ACC112 (cell line): ENCODE results near the gene KLHL12.
A peak's percentile ranks its signal among the peaks of the same experiment; 100 is the strongest.

Experiments used
- H2AFZ ChIP-seq: fragments of 200-600 bp; sonication (generic); one replicate; pipeline ENCODE4 v1.6.0; 2017; ENCODE audit warnings: antibody characterized with exemption, low read length; ENCODE audit not compliant: unreplicated experiment
- H3K27ac ChIP-seq: fragments of 200-600 bp; sonication (generic); 2 replicates; pipeline ENCODE4 v1.5.1; 2014; ENCODE audit warnings: low read depth, mild to moderate bottlenecking, antibody characterized with exemption, low read length, moderate library complexity
- H3K27me3 ChIP-seq: fragments of 200-600 bp; sonication (generic); 2 replicates; pipeline ENCODE4 v1.6.1; 2014; ENCODE audit warnings: mild to moderate bottlenecking, antibody characterized with exemption, low read length, moderate library complexity, mixed read lengths; ENCODE audit not compliant: insufficient read depth
- H3K36me3 ChIP-seq: fragments of 200-600 bp; sonication (generic); 2 replicates; pipeline ENCODE4 v1.6.1; 2016; ENCODE audit warnings: mild to moderate bottlenecking, antibody characterized with exemption, low read length, moderate library complexity, mixed read lengths; ENCODE audit not compliant: insufficient read depth
- H3K4me1 ChIP-seq: fragments of 200-600 bp; sonication (generic); one replicate; pipeline ENCODE4 v1.6.1; 2016; ENCODE audit warnings: low read length, mixed read lengths; ENCODE audit not compliant: insufficient read depth, unreplicated experiment, control insufficient read depth
- H3K4me3 ChIP-seq: fragments of 200-600 bp; sonication (generic); 2 replicates; pipeline ENCODE4 v1.5.1; 2014; ENCODE audit warnings: mild to moderate bottlenecking, low read depth, low read length
- H3K79me2 ChIP-seq: fragments of 200-600 bp; sonication (generic); one replicate; pipeline ENCODE4 v1.6.0; 2016; ENCODE audit warnings: low read length; ENCODE audit not compliant: control insufficient read depth, unreplicated experiment, insufficient read depth

The KLHL12 gene

GRCh38 chr1:202888221-202888530 is 38.9 kb downstream of the KLHL12 start:
- H3K36me3 ChIP-seq = no peaks in the 10 kb centered on the region
- peaks cover 26% of the 10 kb centered on the region for H3K79me2 ChIP-seq
- no peaks in the 10 kb centered on the region for H3K27me3 ChIP-seq
- peaks cover 13% of the 10 kb centered on the region for H3K4me1 ChIP-seq
- peak overlapping the region; percentile 65 for H3K27ac ChIP-seq
- H2AFZ ChIP-seq = peak overlapping the region; percentile 81
- peak overlapping the region; percentile 94 for H3K4me3 ChIP-seq

DNA sequence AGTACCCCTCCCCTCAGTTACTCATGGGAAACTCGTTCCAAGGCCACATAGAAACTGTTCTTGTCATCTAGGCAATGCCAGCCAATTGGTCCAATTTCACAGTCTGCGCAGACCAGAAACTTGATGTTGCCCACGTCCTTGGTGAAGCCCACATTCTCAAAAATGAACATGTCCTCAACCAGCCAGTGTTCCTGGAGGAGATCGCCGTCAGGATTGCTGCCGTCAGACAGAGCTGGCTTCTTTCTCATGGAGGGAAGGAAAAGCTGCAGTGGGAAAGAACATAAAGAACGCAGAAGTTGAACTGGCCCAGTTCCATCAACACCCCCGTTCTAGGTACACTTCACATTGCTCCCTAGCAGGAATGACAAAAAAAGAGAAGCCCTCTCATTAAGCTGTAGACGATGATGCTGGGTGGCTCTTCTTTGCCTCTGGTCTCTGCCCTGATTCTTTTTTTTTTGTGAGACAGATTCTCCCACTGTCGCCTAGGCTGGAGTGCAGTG is 46.0 kb downstream of the KLHL12 start:
- Histone ChIP-seq H3K79me2 (peaks cover 17% of the 10 kb centered on the region), H3K27ac (no peak overlapping the region), H3K4me3 (no peak overlapping the region), H3K36me3 (no peaks in the 10 kb centered on the region), H3K27me3 (no peaks in the 10 kb centered on the region), H2AFZ (no peak overlapping the region), H3K4me1 (peaks cover 7% of the 10 kb centered on the region)

DNA sequence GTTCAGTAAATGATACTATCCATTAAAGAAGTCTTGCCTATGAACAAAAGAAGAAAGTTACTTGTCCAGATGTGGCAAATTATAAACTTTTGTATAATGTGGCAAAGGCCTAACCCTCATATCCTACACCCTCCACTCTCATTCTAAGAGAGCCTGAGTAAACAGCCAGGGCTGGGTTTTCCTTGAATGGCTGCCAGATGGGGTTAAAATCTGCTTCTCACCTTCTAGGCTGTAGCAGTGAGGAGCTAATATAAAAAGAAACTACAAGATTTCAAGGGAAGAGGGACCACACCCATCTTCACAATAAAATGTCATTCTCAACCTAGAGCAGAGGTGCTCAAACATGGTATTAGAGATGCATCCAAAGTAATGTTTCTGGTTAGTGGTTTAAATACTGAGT is 47.0 kb downstream of the KLHL12 start:
- Histone ChIP-seq H3K4me1 (no peaks in the 10 kb centered on the region), H3K27me3 (no peaks in the 10 kb centered on the region), H3K79me2 (peaks cover 8% of the 10 kb centered on the region), H3K4me3 (no peak overlapping the region), H3K36me3 (no peaks in the 10 kb centered on the region), H3K27ac (no peak overlapping the region), H2AFZ (no peak overlapping the region)

DNA sequence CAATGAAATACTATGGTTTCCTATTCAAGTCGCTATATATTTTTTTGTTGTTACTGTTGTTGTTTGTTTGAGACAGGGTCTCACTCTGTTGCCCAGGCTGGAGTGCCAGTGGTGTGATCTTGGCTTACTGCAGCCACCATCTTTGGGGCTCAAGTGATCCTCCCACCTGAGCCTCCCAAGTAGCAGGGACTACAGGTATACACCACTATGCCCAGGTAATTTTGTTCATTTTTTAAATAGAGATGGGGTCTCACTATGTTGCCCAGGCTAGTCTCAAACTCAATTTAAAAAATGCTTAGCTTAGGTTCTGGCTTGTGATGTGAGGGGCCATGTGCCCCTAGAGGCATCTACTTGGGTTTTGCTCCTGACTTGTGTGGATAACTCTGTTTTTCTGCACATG is 47.9 kb downstream of the KLHL12 start:
- Histone ChIP-seq H3K36me3 (no peaks in the 10 kb centered on the region), H3K79me2 (peaks cover 5% of the 10 kb centered on the region), H3K27ac (no peak overlapping the region), H3K4me1 (no peaks in the 10 kb centered on the region), H2AFZ (no peak overlapping the region), H3K4me3 (no peak overlapping the region), H3K27me3 (no peaks in the 10 kb centered on the region)

DNA sequence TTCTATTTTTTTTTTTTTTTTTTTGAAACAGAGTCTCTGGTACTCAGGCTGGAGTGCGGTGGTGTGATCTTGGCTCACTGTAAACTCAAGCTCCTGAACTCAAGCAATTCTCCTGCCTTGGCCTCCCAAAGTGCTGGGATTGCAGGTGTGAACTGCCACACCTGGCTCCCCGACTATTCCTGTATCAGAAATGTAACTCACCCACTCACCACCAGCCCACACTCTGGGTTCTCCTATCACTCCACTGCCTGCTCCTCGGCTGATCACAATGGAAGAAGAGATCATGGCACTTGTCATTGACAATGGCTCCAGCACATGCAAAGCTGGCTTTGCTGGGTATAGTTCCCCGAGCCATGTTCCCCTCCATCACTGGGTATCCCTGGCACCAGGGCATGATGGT is 54.0 kb downstream of the KLHL12 start:
- Histone ChIP-seq H3K27ac (no peak overlapping the region), H3K4me1 (no peaks in the 10 kb centered on the region), H3K36me3 (no peaks in the 10 kb centered on the region), H3K27me3 (no peaks in the 10 kb centered on the region), H2AFZ (no peak overlapping the region), H3K79me2 (no peaks in the 10 kb centered on the region), H3K4me3 (no peak overlapping the region)

GRCh38 chr1:202871367-202871766 is 55.7 kb downstream of the KLHL12 start:
- Histone ChIP-seq H2AFZ (no peak overlapping the region), H3K27ac (no peak overlapping the region), H3K79me2 (no peaks in the 10 kb centered on the region), H3K27me3 (peaks cover 1% of the 10 kb centered on the region), H3K4me1 (no peaks in the 10 kb centered on the region), H3K4me3 (no peak overlapping the region), H3K36me3 (no peaks in the 10 kb centered on the region)

GRCh38 chr1:202862679-202863560 is 64.1 kb downstream of the KLHL12 start:
- Histone ChIP-seq H3K27ac (no peak overlapping the region), H2AFZ (no peak overlapping the region), H3K79me2 (no peaks in the 10 kb centered on the region), H3K4me3 (no peak overlapping the region), H3K27me3 (peaks cover 35% of the 10 kb centered on the region), H3K4me1 (peaks cover 5% of the 10 kb centered on the region), H3K36me3 (no peaks in the 10 kb centered on the region)

GRCh38 chr1:202861420-202862132 is 65.5 kb downstream of the KLHL12 start:
- Histone ChIP-seq H3K4me1 (peaks cover 5% of the 10 kb centered on the region), H3K27me3 (peaks cover 35% of the 10 kb centered on the region), H2AFZ (peak overlapping the region; percentile 73), H3K27ac (no peak overlapping the region), H3K36me3 (no peaks in the 10 kb centered on the region), H3K79me2 (no peaks in the 10 kb centered on the region), H3K4me3 (peak overlapping the region; percentile 84)

DNA sequence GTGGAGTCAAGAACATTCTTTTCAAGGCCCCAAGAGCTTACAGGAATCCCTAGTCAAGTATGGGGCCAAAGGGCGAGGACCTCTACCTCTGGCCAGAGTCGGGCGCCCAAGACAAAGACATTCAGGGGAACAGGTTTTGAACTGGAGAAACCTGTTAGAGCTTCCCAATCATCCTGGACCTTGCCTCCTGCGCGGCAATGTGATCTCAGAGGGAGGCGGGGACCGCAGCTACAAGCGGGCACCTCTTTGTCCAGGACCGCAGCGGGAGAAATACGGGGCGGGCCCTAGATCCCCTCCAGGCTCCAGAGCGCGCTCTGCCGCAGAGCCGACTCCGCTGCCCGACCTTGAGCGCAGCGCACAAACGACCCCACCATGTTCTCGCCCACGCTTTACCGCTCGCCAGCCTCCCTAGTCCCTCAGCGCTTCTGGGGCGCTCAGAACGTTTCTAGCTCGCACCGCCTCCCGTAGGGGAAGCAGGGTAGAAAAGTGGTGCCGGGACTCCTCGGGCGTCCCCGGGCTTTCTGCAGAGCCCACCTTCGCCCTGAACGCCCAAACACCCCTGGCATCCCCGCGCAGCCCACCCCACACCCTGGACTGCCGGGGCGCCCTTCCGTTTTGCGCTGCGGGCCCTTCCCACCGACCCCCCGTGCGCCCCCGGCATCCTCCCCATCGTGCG is 66.2 kb downstream of the KLHL12 start:
- Histone ChIP-seq H3K4me1 (peaks cover 5% of the 10 kb centered on the region), H3K79me2 (no peaks in the 10 kb centered on the region), H2AFZ (peak overlapping the region; percentile 73), H3K27me3 (peaks cover 29% of the 10 kb centered on the region), H3K27ac (no peak overlapping the region), H3K36me3 (no peaks in the 10 kb centered on the region), H3K4me3 (peak overlapping the region; percentile 84)

- no peaks in the 10 kb centered on the region for H3K79me2 ChIP-seq
- no peak overlapping the region for H3K27ac ChIP-seq
- H3K27me3 ChIP-seq = peaks cover 16% of the 10 kb centered on the region
- no peaks in the 10 kb centered on the region for H3K36me3 ChIP-seq
- peaks cover 5% of the 10 kb centered on the region for H3K4me1 ChIP-seq
- H2AFZ ChIP-seq = no peak overlapping the region
- no peak overlapping the region for H3K4me3 ChIP-seq
Measured at GRCh38 chr1:202858789-202859414, 68.1 kb downstream of the KLHL12 start.
